Stromal cell of bone marrow (primary cell): Measurements from ENCODE around the gene TRABD2B.

Experiments
- DNase-seq: peaks from one replicate; pipeline ENCODE4 v3.0.0-alpha.2; 2012; ENCODE audit warnings: low read depth

TRABD2B gene

DNA sequence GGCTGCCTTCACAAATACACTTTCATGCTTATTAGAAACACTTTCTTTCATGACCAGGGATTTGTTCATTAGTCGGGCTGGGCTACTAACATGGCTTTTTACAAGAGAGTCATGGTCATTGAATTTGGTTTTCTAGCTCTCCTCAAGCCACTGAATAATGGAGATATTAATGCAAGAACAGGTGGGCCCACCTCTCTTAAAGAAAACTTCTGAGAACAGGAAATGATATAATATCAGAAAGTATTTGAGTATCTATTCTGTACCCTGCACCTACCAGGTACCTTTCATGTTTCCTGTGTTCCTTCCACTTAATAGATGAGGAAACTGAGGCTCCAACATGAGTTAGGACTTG, 90.0 kb downstream of the TRABD2B start:
- DNase-seq: no peak

DNA sequence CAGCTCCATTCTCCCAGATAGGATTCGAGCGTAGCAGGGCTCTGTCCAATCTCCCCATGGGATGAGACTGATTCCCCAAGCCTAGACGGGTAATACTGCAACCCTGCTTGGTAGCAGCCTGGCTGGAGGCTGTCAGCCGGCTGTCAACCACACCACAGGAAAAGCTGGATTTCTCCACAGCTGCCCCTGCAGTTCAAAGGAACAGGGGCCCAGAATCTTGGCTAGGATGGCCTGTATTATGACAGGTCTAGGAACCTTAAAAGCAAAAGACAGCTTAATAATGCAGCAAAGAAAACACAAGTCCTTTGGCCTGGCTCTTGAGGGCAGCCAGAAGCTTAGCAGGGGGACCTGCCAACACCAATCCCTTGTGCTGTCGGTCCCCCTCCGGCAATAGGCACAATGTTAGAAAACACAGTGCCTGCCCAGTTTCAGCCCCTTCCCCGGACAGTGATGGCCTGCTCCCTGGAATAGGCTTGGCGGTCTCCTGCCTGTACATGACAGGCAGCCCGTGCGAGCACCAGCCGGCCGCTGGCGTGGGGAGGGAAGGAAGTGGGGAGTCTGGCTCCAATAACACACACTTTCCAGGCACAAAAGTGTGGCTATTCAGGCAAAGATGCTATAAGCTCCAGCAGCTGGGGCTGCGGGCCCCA, 90.5 kb downstream of the TRABD2B start:
- no peak for DNase-seq

DNA sequence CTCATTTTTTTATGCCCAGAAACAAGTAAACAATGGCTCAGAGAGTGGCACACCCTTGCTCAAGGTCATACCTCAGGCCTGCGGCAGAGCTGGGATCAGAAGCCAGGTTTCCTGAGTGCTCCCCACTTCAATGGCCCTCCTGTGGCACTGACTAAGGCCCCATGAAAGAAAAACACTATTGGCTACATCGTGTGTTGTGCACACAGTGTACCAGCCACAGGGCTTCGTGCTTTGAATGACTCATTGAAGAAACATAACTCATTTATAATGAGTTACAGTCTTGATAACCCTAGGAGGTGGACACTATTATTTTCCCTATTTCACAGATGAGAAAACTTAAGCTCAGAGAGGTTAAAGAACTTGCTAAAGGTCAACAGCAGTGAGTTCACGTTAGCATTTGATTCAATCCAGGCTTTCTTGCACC, 91.2 kb downstream of the TRABD2B start:
- DNase-seq: peak; percentile 16

GRCh38 chr1:47903723-47904122, 93.5 kb downstream of the TRABD2B start:
- DNase-seq: no peak

DNA sequence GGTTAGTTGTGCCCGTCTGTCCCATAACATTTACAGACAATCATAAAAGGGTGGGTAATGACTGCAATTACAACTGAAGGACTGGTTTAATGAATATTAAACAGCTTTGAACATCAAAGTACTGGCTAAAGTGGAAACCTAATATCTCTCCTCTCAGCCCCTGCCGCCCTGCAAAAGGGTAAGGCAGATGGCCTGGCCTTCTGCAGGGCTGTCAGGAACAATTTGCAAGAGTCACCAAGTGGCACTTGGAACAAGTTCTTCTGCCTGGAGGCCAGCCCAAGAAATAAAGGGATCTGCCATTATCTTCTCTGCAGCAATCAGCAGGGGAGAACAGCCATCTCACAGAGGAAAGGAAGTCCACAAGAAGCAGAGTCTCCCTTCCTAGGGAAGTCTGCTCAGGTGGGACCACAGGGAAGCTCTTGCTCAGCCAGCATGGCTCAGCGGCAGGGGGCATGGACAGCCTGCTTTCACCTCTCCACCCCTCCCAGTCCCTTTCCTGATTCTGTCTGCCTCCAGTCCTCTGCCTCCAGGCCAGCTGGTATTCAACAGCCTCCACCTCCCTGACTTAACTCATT, 96.1 kb downstream of the TRABD2B start:
- DNase-seq: no peak

- DNase-seq: no peak
Measured at GRCh38 chr1:47898133-47898845, 98.9 kb downstream of the TRABD2B start.

- no peak for DNase-seq
Measured at GRCh38 chr1:47895279-47896125, 101.7 kb downstream of the TRABD2B start.

DNA sequence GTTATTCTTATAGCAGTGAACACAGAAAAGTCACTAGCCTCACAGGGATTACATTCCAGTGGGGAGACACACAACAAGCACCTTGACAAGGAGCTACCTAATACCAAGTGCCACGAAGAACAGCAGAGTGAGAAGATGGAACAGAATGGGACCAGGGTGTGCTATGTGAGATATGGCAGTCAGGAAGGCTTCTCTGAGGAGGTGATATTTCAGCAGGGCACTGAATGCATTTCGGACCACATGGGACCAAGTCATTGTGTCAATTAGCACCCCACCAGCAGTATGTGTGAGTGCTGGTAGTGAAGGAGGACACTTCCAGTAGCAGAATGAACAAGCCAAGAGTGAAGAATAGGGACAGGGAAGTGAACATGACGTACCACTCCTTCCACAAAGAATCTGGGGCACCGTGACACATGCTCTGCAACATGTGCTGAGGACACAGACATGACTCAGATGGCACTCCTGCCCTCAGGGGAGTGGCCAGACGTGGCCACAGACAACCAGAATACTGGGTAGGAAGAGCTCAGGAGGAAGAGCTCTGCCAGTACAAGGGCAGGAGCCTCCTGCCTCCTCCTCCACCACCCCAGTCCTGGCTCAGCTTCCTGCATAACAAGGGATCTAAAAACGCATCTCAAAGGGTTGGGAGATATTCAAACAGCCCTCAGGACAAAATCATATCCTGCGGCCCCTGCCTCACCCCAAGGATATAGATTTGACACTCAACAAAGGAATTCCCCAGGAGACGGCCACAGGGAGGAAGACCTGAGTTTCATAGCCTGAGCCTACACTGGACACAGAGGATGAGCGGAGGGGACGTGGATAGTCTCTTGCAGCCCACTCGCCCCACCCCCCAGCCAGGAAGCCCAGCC, 102.5 kb downstream of the TRABD2B start:
- peak; percentile 9 for DNase-seq

DNA sequence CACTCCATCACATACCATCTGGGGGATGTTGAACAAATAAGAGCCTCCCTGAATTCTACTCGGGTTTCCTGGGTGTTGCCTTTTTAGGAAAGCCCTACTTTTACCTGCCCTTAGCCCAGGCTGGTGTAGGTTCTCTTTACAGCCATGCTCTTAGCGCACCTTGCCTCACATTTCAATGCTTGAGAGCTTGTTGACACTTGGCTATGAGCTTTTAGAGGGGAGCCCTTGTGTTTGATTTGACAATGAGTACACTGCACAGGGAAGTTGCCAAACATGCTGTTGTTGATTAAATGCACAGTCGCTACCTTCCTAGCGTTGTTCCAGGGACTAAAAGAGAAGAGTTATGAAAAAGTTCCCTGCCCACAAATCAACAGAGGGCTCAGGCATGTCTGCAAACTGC, 103.8 kb downstream of the TRABD2B start:
- DNase-seq: no peak

GRCh38 chr1:47890779-47891178, 106.4 kb downstream of the TRABD2B start:
- DNase-seq: no peak

DNA sequence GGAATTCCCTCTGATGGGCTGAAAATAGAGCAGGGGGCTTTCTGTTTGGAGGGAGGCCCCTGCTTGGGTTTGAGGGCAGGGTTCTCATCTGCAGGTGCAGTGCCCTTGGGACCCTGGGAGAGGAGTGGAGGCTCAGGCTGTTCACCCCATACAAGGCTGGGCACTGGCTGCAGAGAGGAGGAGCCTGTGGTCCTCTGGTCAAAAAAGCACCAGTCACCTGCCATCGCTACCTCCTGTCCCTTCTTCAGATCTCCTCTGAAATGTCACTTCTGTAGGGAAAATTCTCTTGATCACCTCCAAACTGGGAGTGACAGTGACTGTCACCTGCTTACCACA, 108.9 kb downstream of the TRABD2B start:
- no peak for DNase-seq

GRCh38 chr1:47887475-47888293, 109.5 kb downstream of the TRABD2B start:
- DNase-seq: no peak

DNA sequence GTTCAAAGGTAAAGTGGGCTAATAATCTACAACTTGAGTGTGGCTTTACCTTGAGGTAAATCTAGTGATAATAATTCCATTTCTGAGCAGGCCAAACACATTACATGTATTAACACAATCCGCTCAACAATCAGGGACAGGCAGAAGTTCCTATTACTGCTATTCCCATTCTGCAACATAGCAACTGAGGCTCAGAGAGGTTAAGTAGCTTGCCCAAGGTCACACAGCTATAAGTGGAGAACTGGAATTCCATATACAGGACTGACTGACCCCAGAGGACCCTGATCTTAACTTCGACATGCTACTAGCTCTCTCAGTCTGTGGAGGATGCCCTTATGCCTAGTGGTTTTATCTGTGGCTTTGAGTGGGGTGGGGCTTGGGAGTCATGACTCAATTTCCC, 110.1 kb downstream of the TRABD2B start:
- no peak for DNase-seq

DNA sequence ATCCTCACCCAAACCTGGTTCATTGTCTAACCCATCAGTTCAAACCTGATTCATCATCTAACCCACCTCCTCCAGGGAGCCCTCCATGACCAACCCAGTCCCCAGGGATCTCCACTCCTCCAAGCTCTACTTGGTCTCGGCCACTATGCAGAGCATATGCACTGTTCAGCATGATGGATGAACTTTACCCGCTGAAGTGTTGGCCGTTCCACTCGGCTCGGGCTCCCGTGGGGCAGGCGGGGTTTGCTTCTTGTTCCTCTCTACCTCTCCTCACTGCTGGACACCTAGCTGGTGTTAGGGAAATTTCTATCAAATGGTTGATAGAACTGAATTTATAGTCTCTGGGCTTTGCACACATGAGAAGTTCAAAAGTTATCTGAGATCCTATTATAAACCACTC, 111.0 kb downstream of the TRABD2B start:
- no peak for DNase-seq

DNA sequence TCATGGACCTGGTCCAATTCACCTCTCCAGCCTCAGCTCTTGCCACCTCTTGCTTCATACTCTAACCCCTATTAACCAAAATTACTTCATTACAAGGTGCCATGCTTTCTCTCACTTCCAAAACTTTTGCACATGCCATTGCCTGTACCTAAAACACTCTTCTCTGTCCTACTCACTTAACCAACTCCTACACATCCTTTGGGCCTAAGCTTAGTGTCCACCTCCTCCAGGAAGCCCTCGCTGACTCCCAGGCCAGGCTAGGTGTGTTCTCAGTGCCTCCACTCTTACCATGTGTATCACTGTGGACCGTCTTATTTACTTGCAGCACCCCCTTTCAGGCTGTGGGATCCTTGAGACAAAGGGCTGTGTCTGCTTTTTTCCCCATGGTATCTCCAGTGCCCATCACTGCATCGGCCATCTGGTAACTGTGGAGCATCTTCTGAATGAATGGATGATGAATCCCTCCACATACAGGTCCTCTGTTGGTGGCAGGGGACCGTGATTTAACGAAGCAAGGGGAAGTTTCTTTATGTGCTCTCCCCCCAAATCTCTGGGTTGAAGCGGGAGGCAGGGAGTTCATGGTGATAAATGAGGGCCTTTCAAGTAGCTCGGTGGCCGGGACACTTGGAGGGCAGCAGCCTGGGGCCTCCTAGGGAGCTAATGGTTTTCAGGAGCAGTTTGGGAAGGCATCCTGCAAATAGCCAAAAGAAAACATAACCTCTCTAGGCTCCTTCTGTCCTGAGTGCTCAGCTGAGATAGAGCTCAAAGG, 111.9 kb downstream of the TRABD2B start:
- DNase-seq: no peak

DNA sequence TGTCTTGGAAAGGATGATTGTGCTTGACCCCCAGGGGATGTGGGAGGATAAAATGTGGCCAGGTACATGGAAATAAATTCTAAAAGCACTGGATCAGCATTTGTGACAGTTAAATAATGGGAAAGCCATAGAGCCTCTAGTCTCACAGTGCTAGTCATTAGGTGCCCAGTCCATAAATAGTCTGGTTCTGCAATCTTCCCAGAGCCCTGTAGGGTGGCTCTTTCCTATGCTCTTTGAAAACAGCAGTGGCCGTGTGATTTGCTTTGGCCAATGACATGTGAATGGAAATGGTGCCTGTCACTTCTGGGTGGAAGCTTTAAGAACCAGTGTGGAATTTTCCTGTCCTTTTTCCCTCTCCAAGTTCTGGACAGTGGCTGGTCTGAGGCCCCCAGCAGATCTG, 113.2 kb downstream of the TRABD2B start:
- DNase-seq: no peak

DNA sequence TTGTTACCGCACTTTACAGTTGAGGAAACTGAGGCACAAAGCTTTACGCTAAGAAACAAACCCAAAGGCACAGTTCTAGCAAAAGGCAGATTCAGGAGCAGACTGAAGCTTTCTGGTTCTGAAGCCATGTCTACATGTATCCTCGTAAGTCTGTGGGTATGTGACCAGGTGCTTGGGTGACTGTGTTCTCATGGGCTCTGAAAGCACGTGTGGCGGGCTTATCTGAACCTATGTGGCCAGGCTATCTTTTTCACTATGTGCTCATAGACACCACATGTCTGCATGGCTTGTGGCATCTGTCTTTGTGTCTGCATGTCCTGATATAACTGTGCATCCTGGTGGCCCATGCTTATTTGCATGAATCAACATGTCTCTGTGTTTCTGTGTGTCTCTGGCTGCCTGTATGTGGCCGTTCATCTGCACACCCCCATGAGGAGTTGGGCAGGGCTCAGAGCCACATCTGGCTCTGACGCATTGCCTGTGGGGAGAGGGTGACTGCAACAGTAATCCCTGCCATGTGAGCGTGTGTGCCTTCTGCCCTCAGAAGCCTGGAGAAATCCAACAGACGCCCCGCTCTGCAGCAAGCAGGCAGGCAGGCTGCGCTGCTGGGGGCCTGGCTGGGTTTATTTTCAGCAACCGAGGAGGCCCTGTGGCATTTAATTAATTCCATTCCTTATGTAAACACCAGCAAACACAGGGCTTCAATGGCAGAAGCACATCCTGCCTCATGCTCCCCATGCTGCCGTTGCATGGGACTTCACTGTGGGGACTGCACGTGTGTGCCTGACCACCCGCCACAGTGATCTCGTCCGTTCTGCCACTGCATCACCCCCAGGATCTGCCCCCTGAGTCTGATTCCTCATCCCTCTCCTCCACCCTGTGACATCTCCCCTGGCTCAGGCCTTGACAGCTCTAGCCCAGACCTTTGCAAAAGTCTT, 115.4 kb downstream of the TRABD2B start:
- peak; percentile 18 for DNase-seq

- DNase-seq: no peak
Measured at GRCh38 chr1:47876587-47876963, 120.6 kb downstream of the TRABD2B start.
